HEK293 (cell line): ENCODE measurements around the gene SMARCD1.
"Not testable (repeated sequence)": the region's sequence is repeated elsewhere in the genome, so short reads cannot be mapped to it uniquely, and the experiment has no call there.

ENCODE experiments used
- CTCF ChIA-PET: fragments of 350-600 bp; formaldehyde crosslinking; extraction: SDS; loops from one replicate; lab custom pipeline; 2021; ENCODE audit warnings: antibody characterized with exemption; lab: Yijun Ruan, JAX
- POLR2A ChIA-PET: fragments of 300-600 bp; formaldehyde crosslinking; extraction: SDS; loops from one replicate; lab custom pipeline; 2020; ENCODE audit warnings: antibody characterized with exemption, inconsistent platforms; lab: Yijun Ruan, JAX
- H3K27ac ChIP-seq: fragments of 200-500 bp; sonication (Bioruptor generic); 2 replicates; pipeline ENCODE4 v1.5.1; 2014; ENCODE audit warnings: low read depth, low read length, control low read depth, inconsistent platforms; ENCODE audit errors: extremely low read depth
- H3K36me3 ChIP-seq, 2 experiments: fragments of 200-500 bp in 1 of 2; sonication (Bioruptor generic) in 1 of 2; 1 replicate in 1 of 2; 2 replicates in 1 of 2; pipeline ENCODE4 v1.5.1; 2014 to 2017; ENCODE audit warnings: inconsistent platforms in 2 of 2, low read length in 2 of 2; ENCODE audit not compliant: control insufficient read depth in 2 of 2, insufficient read depth in 1 of 2
- H3K4me1 ChIP-seq: fragments of 200-500 bp; sonication (Bioruptor generic); 2 replicates; pipeline ENCODE4 v1.5.1; 2014; ENCODE audit warnings: mild to moderate bottlenecking, low read length, inconsistent platforms; ENCODE audit not compliant: control insufficient read depth, insufficient read depth
- H3K4me3 ChIP-seq: 2 replicates; pipeline ENCODE4 v1.5.1; 2011; ENCODE audit warnings: low read depth, mild to moderate bottlenecking, control low read depth, low read length, moderate library complexity
- H3K9me3 ChIP-seq: fragments of 200-500 bp; sonication (Bioruptor generic); 2 replicates; pipeline ENCODE4 v1.5.1; 2014; ENCODE audit warnings: low read depth, low read length, inconsistent platforms; ENCODE audit not compliant: control insufficient read depth, insufficient read depth
- BCL11A ChIP-seq: fragments of 450-650 bp; formaldehyde crosslinking; IDR thresholded peaks from 2 replicates; pipeline ENCODE4 v1.5.1; 2016; ENCODE audit warnings: low read depth, missing biosample characterization, missing genetic modification characterization
- ELK4 ChIP-seq: IDR thresholded peaks from 2 replicates; pipeline ENCODE4 v1.6.1; 2011; ENCODE audit warnings: mild to moderate bottlenecking, low read depth, low read length, borderline replicate concordance
- GLIS1 ChIP-seq: fragments of 450-650 bp; formaldehyde crosslinking; IDR thresholded peaks from 2 replicates; pipeline ENCODE4 v1.5.1; 2016; ENCODE audit warnings: missing biosample characterization, missing genetic modification characterization
- KLF10 ChIP-seq: fragments of 450-650 bp; IDR thresholded peaks from 2 replicates; pipeline ENCODE4 v1.5.1; 2018; ENCODE audit warnings: missing biosample characterization, mild to moderate bottlenecking, missing genetic modification characterization
- PRDM6 ChIP-seq: fragments of 450-650 bp; formaldehyde crosslinking; IDR thresholded peaks from 2 replicates; pipeline ENCODE4 v1.5.1; 2017; ENCODE audit warnings: missing biosample characterization, missing genetic modification characterization
- SCRT2 ChIP-seq: fragments of 450-650 bp; formaldehyde crosslinking; IDR thresholded peaks from 2 replicates; pipeline ENCODE4 v1.5.1; 2016; ENCODE audit warnings: missing biosample characterization, missing genetic modification characterization
- ZBTB6 ChIP-seq: fragments of 450-650 bp; formaldehyde crosslinking; IDR thresholded peaks from 2 replicates; pipeline ENCODE4 v1.5.1; 2017; ENCODE audit warnings: missing biosample characterization, missing genetic modification characterization
- ZBTB8A ChIP-seq: fragments of 450-650 bp; formaldehyde crosslinking; IDR thresholded peaks from 2 replicates; pipeline ENCODE4 v1.5.1; 2016; ENCODE audit warnings: missing biosample characterization, missing genetic modification characterization
- ZFP37 ChIP-seq: fragments of 450-650 bp; formaldehyde crosslinking; IDR thresholded peaks from 2 replicates; pipeline ENCODE4 v1.5.1; 2016; ENCODE audit warnings: missing biosample characterization, missing genetic modification characterization
- ZNF148 ChIP-seq: fragments of 450-650 bp; formaldehyde crosslinking; IDR thresholded peaks from 2 replicates; pipeline ENCODE4 v1.5.0; 2017; ENCODE audit warnings: missing biosample characterization, missing genetic modification characterization, borderline replicate concordance
- ZNF174 ChIP-seq: fragments of 450-650 bp; formaldehyde crosslinking; IDR thresholded peaks from 2 replicates; pipeline ENCODE4 v1.5.0; 2017; ENCODE audit warnings: missing biosample characterization, mild to moderate bottlenecking, missing genetic modification characterization
- ZNF239 ChIP-seq: fragments of 450-650 bp; formaldehyde crosslinking; IDR thresholded peaks from 2 replicates; pipeline ENCODE4 v1.5.1; 2016; ENCODE audit warnings: missing biosample characterization, missing genetic modification characterization
- ZNF394 ChIP-seq: fragments of 450-650 bp; formaldehyde crosslinking; IDR thresholded peaks from 2 replicates; pipeline ENCODE4 v1.5.1; 2016; ENCODE audit warnings: missing biosample characterization, missing genetic modification characterization, mild to moderate bottlenecking, moderate library complexity, borderline replicate concordance
- ZNF404 ChIP-seq: fragments of 450-650 bp; formaldehyde crosslinking; IDR thresholded peaks from 2 replicates; pipeline ENCODE4 v1.5.1; 2017; ENCODE audit warnings: missing biosample characterization, missing genetic modification characterization
- ZNF558 ChIP-seq: fragments of 450-650 bp; formaldehyde crosslinking; IDR thresholded peaks from 2 replicates; pipeline ENCODE4 v1.5.1; 2016; ENCODE audit warnings: missing biosample characterization, missing genetic modification characterization
- ZNF645 ChIP-seq: fragments of 450-650 bp; formaldehyde crosslinking; IDR thresholded peaks from 2 replicates; pipeline ENCODE4; 2016; ENCODE audit warnings: missing biosample characterization, missing genetic modification characterization
- ZNF664 ChIP-seq: fragments of 450-650 bp; formaldehyde crosslinking; IDR thresholded peaks from 2 replicates; pipeline ENCODE4 v1.5.1; 2016; ENCODE audit warnings: missing biosample characterization, missing genetic modification characterization
- ZSCAN23 ChIP-seq: fragments of 450-650 bp; formaldehyde crosslinking; IDR thresholded peaks from 2 replicates; pipeline ENCODE4 v1.5.1; 2016; ENCODE audit warnings: missing biosample characterization, missing genetic modification characterization

The SMARCD1 gene

GRCh38 chr12:50147281-50147680 is 62.1 kb downstream of the SMARCD1 start:
- H3K4me3 ChIP-seq: no peak overlapping the region
- no peak overlapping the region for H3K27ac ChIP-seq
- H3K4me1 ChIP-seq: peaks cover 6% of the 10 kb centered on the region
- no peaks in the 10 kb centered on the region for H3K9me3 ChIP-seq
- ChIA-PET POLR2A (interaction anchor here (1.6 to 1.8 kb wide), 2 partner anchors 20 to 35 kb away, joined by 9 to 12 read pairs; partner anchors contain the start of genes CERS5 and COX14), CTCF (interaction anchor here (0.6 to 2.1 kb wide), 4 partner anchors 36 to 1098 kb away, joined by 3 to 7 read pairs (median 4); partner anchors contain the start of gene COX14)
- peaks cover 2 to 16% of the 10 kb centered on the region in 2 experiments; a peak in 2 of 3 replicates for H3K36me3 ChIP-seq
- no peak for TF ChIP-seq ZFP37
- TF ChIP-seq ZNF645: no peak
- no peak for TF ChIP-seq SCRT2
- TF ChIP-seq ELK4: no peak
- no peak for TF ChIP-seq ZNF404
- TF ChIP-seq ZBTB8A: no peak
- TF ChIP-seq ZNF174 (tag by site-specific recombination): no peak
- no peak for TF ChIP-seq ZNF148 (tag by site-specific recombination)
- no peak for TF ChIP-seq ZNF394
- TF ChIP-seq ZSCAN23: no peak
- no peak for TF ChIP-seq ZBTB6 (tag by site-specific recombination)
- TF ChIP-seq KLF10 (tag by site-specific recombination): no peak
- no peak for TF ChIP-seq ZNF558 (tag by site-specific recombination)
- no peak for TF ChIP-seq PRDM6 (tag by site-specific recombination)
- no peak for TF ChIP-seq ZNF664 (tag by site-specific recombination)
- TF ChIP-seq ZNF239 (tag by site-specific recombination): no peak
- TF ChIP-seq BCL11A (tag by site-specific recombination): no peak

- TF ChIP-seq GLIS1 (tag by site-specific recombination) (peak; percentile 71), ZBTB6 (tag by site-specific recombination) (peak; percentile 61; the same call in 1 of the 2 replicates)
- not testable (repeated sequence) for H3K36me3 ChIP-seq, H3K9me3 ChIP-seq, H3K4me1 ChIP-seq, H3K27ac ChIP-seq, H3K4me3 ChIP-seq
- CTCF ChIA-PET: interaction anchor here (0.5 to 2.1 kb wide), 5 partner anchors 35 to 181 kb away, joined by 3 to 7 read pairs (median 3); partner anchors contain the start of gene COX14
- POLR2A ChIA-PET: interaction anchor here (0.6 to 1.6 kb wide), 2 partner anchors 36 to 61 kb away, joined by 3 to 9 read pairs; partner anchors contain the start of gene COX14
These were observed 62.9 kb downstream of the SMARCD1 start for GRCh38 chr12:50148011-50148410.
